ENCODE measurements around the gene FBXL13. TPM values are rescaled to one million over a fixed set of nuclear protein-coding genes. Genes with fewer than 3 reads are reported as not detected.
"Not testable (repeated sequence)": the region's sequence is repeated elsewhere in the genome, so short reads cannot be mapped to it uniquely, and the experiment has no call there.

FBXL13 gene
- total RNA-seq, 1 donor from 2014 or later = 4.0 TPM

GRCh38 chr7:102813191-102814024 lies 261.2 kb downstream of the FBXL13 start:
- Mint-ChIP-seq H3K36me3 (peaks cover 8% of the 10 kb centered on the region), H3K9me3 (no peaks in the 10 kb centered on the region), H3K27ac (no peak overlapping the region), H3K27me3 (no peaks in the 10 kb centered on the region), H3K4me3 (no peak overlapping the region), H3K4me1 (ENCODE audit: unreplicated experiment) (peaks cover 9% of the 10 kb centered on the region)
- TF ChIP-seq CTCF (conservative IDR thresholded peaks at IDR 0.05) = no peak
- DNase-seq (ENCODE audit: extremely low spot score, unreplicated experiment) = no peak

- no peak overlapping the region for H3K27ac Mint-ChIP-seq
- H3K4me1 Mint-ChIP-seq (ENCODE audit: unreplicated experiment) = peaks cover 5% of the 10 kb centered on the region
- H3K27me3 Mint-ChIP-seq = no peaks in the 10 kb centered on the region
- H3K4me3 Mint-ChIP-seq = no peak overlapping the region
- DNase-seq (ENCODE audit: extremely low spot score, unreplicated experiment) = no peak
- TF ChIP-seq CTCF (conservative IDR thresholded peaks at IDR 0.05) = no peak
- peaks cover 8% of the 10 kb centered on the region for H3K36me3 Mint-ChIP-seq
- H3K9me3 Mint-ChIP-seq = no peaks in the 10 kb centered on the region
These were observed 262.5 kb downstream of the FBXL13 start for GRCh38 chr7:102811942-102812678.

- H3K4me3 Mint-ChIP-seq = no peak overlapping the region
- no peaks in the 10 kb centered on the region for H3K27me3 Mint-ChIP-seq
- no peak for DNase-seq (ENCODE audit: extremely low spot score, unreplicated experiment)
- H3K36me3 Mint-ChIP-seq = peaks cover 8% of the 10 kb centered on the region
- H3K27ac Mint-ChIP-seq = no peak overlapping the region
- no peak for TF ChIP-seq CTCF (conservative IDR thresholded peaks at IDR 0.05)
- H3K9me3 Mint-ChIP-seq = no peaks in the 10 kb centered on the region
- H3K4me1 Mint-ChIP-seq (ENCODE audit: unreplicated experiment) = peaks cover 5% of the 10 kb centered on the region
These were observed 263.7 kb downstream of the FBXL13 start for GRCh38 chr7:102810916-102811315.

- Mint-ChIP-seq H3K27ac (no peak overlapping the region), H3K27me3 (no peaks in the 10 kb centered on the region), H3K4me1 (ENCODE audit: unreplicated experiment) (peaks cover 3% of the 10 kb centered on the region), H3K4me3 (no peak overlapping the region), H3K9me3 (peaks cover 4% of the 10 kb centered on the region), H3K36me3 (peaks cover 20% of the 10 kb centered on the region)
- DNase-seq (ENCODE audit: extremely low spot score, unreplicated experiment) = no peak
- no peak for TF ChIP-seq CTCF (conservative IDR thresholded peaks at IDR 0.05)
These were observed 268.0 kb downstream of the FBXL13 start for GRCh38 chr7:102806613-102807012.

- H3K4me3 Mint-ChIP-seq; H3K9me3 Mint-ChIP-seq; H3K27me3 Mint-ChIP-seq; DNase-seq (ENCODE audit: extremely low spot score, unreplicated experiment); H3K27ac Mint-ChIP-seq; H3K4me1 Mint-ChIP-seq (ENCODE audit: unreplicated experiment): not testable (repeated sequence)
- H3K36me3 Mint-ChIP-seq = peaks cover 15% of the 10 kb centered on the region
These were observed 278.5 kb downstream of the FBXL13 start for GRCh38 chr7:102795987-102796595.

- H3K27ac Mint-ChIP-seq; H3K4me1 Mint-ChIP-seq (ENCODE audit: unreplicated experiment); DNase-seq (ENCODE audit: extremely low spot score, unreplicated experiment); H3K27me3 Mint-ChIP-seq; H3K9me3 Mint-ChIP-seq; H3K4me3 Mint-ChIP-seq: not testable (repeated sequence)
- H3K36me3 Mint-ChIP-seq = peaks cover 15% of the 10 kb centered on the region
These were observed 280.0 kb downstream of the FBXL13 start for GRCh38 chr7:102794567-102794966.

- H3K4me1 Mint-ChIP-seq (ENCODE audit: unreplicated experiment); H3K27ac Mint-ChIP-seq; H3K27me3 Mint-ChIP-seq; H3K9me3 Mint-ChIP-seq; H3K4me3 Mint-ChIP-seq; DNase-seq (ENCODE audit: extremely low spot score, unreplicated experiment): not testable (repeated sequence)
- peaks cover 14% of the 10 kb centered on the region for H3K36me3 Mint-ChIP-seq
These were observed 282.8 kb downstream of the FBXL13 start for GRCh38 chr7:102791831-102792230.

- H3K27me3 Mint-ChIP-seq; DNase-seq (ENCODE audit: extremely low spot score, unreplicated experiment); H3K27ac Mint-ChIP-seq; H3K36me3 Mint-ChIP-seq; H3K4me1 Mint-ChIP-seq (ENCODE audit: unreplicated experiment); H3K9me3 Mint-ChIP-seq; H3K4me3 Mint-ChIP-seq: not testable (repeated sequence)
These were observed 283.2 kb downstream of the FBXL13 start for GRCh38 chr7:102791367-102791766.

GRCh38 chr7:102790364-102791100 lies 284.1 kb downstream of the FBXL13 start:
- not testable (repeated sequence) for H3K9me3 Mint-ChIP-seq; DNase-seq (ENCODE audit: extremely low spot score, unreplicated experiment); H3K4me3 Mint-ChIP-seq; H3K27ac Mint-ChIP-seq; H3K36me3 Mint-ChIP-seq; H3K4me1 Mint-ChIP-seq (ENCODE audit: unreplicated experiment); H3K27me3 Mint-ChIP-seq

All from type B pancreatic cell (in vitro differentiated cells).